ENCODE data around the gene CNTNAP2. TPM values are rescaled to one million over a fixed set of nuclear protein-coding genes. Genes with fewer than 3 reads are reported as not detected.
A peak's percentile ranks its signal among the peaks of the same experiment; 100 is the strongest.

CNTNAP2 gene
- total and polyA plus RNA-seq, 8 donors: 0.94 to 42.5 (median 38.6) TPM

- ATAC-seq (no peak), DNase-seq (no peak)
- Histone ChIP-seq H3K27ac (no peak overlapping the region), H3K27me3 (no peaks in the 10 kb centered on the region), H3K4me1 (no peaks in the 10 kb centered on the region), H3K4me3 (no peak overlapping the region), H3K9me3 (no peaks in the 10 kb centered on the region), H3K36me3 (no peaks in the 10 kb centered on the region)
- intact Hi-C loops (cut with DNase I): no loop called here
- TF ChIP-seq, protein P1, sequence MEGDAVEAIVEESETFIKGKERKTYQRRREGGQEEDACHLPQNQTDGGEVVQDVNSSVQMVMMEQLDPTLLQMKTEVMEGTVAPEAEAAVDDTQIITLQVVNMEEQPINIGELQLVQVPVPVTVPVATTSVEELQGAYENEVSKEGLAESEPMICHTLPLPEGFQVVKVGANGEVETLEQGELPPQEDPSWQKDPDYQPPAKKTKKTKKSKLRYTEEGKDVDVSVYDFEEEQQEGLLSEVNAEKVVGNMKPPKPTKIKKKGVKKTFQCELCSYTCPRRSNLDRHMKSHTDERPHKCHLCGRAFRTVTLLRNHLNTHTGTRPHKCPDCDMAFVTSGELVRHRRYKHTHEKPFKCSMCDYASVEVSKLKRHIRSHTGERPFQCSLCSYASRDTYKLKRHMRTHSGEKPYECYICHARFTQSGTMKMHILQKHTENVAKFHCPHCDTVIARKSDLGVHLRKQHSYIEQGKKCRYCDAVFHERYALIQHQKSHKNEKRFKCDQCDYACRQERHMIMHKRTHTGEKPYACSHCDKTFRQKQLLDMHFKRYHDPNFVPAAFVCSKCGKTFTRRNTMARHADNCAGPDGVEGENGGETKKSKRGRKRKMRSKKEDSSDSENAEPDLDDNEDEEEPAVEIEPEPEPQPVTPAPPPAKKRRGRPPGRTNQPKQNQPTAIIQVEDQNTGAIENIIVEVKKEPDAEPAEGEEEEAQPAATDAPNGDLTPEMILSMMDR (IDR thresholded peaks at IDR 0.05): no peak
Observed at GRCh38 chr7:148175512-148175911, 2058.9 kb downstream of the CNTNAP2 start.

DNA sequence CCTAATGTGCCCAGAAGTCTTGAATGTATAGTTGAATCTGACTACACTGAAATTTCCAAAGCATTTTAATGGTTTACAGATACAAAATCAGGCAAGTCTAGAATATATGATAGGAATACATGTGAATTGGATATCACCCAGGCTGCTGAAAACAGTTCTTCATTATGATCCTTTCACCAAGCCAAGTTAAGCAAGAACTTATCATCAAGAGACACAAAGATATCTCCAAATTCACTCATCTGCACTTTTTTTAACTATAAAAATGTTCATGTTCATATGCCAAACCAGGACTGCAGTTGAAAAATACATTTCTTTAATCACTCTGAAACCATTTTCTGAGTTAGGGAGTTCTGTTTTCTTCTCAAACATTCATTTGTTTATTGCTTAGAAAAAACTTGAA is 2061.4 kb downstream of the CNTNAP2 start:
- intact Hi-C loops (cut with DNase I): no loop called here
- ATAC-seq (no peak), DNase-seq (no peak)
- H3K27ac ChIP-seq: no peak overlapping the region
- no peaks in the 10 kb centered on the region for H3K27me3 ChIP-seq
- no peaks in the 10 kb centered on the region for H3K4me1 ChIP-seq
- H3K4me3 ChIP-seq: no peak overlapping the region
- no peaks in the 10 kb centered on the region for H3K36me3 ChIP-seq
- TF ChIP-seq, protein P1 (IDR thresholded peaks at IDR 0.05): no peak
- H3K9me3 ChIP-seq: no peaks in the 10 kb centered on the region

DNA sequence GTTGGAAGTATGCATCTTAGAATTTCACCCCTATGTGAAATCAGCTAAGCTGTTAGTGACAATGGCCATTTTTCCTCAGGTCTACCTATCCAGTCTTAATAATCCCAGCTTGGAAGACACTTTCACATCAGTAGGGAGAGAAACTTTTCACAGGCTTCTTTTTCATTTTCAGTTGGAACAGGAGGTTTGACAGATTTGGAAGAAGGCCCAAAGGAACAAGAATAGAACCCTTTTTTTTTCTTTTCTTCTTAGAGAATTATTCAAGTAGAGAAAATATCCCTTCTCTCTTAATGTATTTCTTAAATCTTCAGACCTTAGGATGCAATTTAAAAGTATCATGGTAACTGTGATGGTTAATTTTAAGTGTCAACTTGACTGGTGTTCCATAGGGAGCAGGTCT is 2063.5 kb downstream of the CNTNAP2 start:
- Histone ChIP-seq H3K4me1 (no peaks in the 10 kb centered on the region), H3K27me3 (no peaks in the 10 kb centered on the region), H3K4me3 (no peak overlapping the region), H3K27ac (no peak overlapping the region), H3K36me3 (no peaks in the 10 kb centered on the region), H3K9me3 (no peaks in the 10 kb centered on the region)
- ATAC-seq: no peak
- TF ChIP-seq, protein P1 (IDR thresholded peaks at IDR 0.05): no peak
- intact Hi-C loops (cut with DNase I): no loop called here
- DNase-seq: no peak

DNA sequence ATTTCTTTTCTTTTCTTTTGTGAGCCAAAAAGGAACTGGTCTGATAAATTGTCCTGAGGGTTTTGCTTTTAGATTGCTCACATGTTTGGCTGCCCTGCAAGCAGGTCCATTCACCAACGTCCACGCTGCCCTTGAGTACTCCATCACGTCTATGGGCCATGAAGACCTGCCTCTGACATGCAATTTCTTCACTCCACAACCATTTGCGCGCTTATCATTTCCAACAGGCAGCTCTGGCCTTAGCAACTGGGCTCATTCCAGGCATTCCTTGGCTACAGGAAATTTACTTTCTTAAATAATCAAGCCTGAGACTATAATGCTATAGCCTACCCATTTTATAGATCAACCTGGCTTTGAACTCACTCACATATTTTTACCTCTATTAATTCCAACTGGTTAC is 2065.7 kb downstream of the CNTNAP2 start:
- H3K9me3 ChIP-seq: no peaks in the 10 kb centered on the region
- ATAC-seq (peak; percentile 20), DNase-seq (no peak)
- H3K36me3 ChIP-seq: no peaks in the 10 kb centered on the region
- H3K4me1 ChIP-seq: no peaks in the 10 kb centered on the region
- no peaks in the 10 kb centered on the region for H3K27me3 ChIP-seq
- H3K27ac ChIP-seq: no peak overlapping the region
- no peak overlapping the region for H3K4me3 ChIP-seq
- TF ChIP-seq, protein P1 (IDR thresholded peaks at IDR 0.05): no peak
- intact Hi-C loops (cut with DNase I): no loop called here

DNA sequence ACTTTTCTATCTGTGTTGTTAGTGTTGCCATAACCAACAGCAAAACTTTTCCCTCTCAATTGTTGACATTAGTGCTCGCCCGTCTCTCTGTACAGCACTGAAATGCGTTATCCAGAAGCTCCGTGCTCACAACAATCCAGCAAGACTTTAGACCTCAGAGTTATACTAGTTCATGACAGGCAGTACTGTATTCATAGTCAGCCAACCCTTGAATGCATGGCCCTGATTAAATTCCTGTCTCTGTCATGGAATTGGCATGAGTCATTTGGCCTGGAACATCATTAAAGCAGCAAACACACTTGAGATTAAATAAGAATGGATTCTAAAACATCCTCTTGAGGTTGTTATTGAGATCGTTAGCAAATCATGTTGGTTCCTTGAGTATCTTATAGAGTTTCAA is 2068.4 kb downstream of the CNTNAP2 start:
- ATAC-seq: peak; percentile 93
- Histone ChIP-seq H3K27me3 (no peaks in the 10 kb centered on the region), H3K9me3 (no peaks in the 10 kb centered on the region), H3K27ac (no peak overlapping the region), H3K36me3 (no peaks in the 10 kb centered on the region), H3K4me1 (no peaks in the 10 kb centered on the region), H3K4me3 (no peak overlapping the region)
- DNase-seq: peak in 1 of 4 donors; percentile 19
- intact Hi-C loops (cut with DNase I): no loop called here
- TF ChIP-seq, protein P1 (IDR thresholded peaks at IDR 0.05): no peak

Data from left lung (tissue), 10 donors.